ENCODE data around the gene SPEF1. TPM values are rescaled to one million over a fixed set of nuclear protein-coding genes. Genes with fewer than 3 reads are reported as not detected.

SPEF1 gene
- total RNA-seq, 1 experiment from 2014 or later, result 0.24 TPM

GRCh38 chr20:3755814-3756480, 25.3 kb downstream of the SPEF1 start:
- H2BK120ac ChIP-seq (ENCODE audit: low read depth, low read length, poor library complexity, severe bottlenecking), result no peak overlapping the region
- H4K20me1 ChIP-seq (ENCODE audit: control insufficient read depth, insufficient read depth, insufficient read length), result no peaks in the 10 kb centered on the region
- no peaks in the 10 kb centered on the region for H3K79me2 ChIP-seq (ENCODE audit: insufficient read depth, low read length)
- H3K27me3 ChIP-seq (ENCODE audit: insufficient read depth, low read length), result peaks cover 4% of the 10 kb centered on the region; the same call in 1 of the 2 replicates
- no peak overlapping the region for H3K18ac ChIP-seq (ENCODE audit: insufficient read length, low read depth, low read length)
- no peak overlapping the region for H2AK5ac ChIP-seq (ENCODE audit: insufficient read length, low read length)
- Mint-ChIP-seq H3K9me3 (no peaks in the 10 kb centered on the region), H3K36me3 (ENCODE audit: insufficient read depth in 1 of 3, low read depth in 3 of 3) (peaks cover 22 to 34% (median 24%) of the 10 kb centered on the region in 3 experiments; a peak in 6 of 7 replicates), H3K27ac (peak overlapping the region in 1 of 3 experiments; percentile 82; a peak in 1 of 7 replicates), H3K4me1 (peaks cover 7 to 15% of the 10 kb centered on the region in 2 experiments), H3K4me3 (no peak overlapping the region), H3K27me3 (ENCODE audit: low read depth) (peaks cover 12% of the 10 kb centered on the region)
- no peak overlapping the region for H3K4ac ChIP-seq (ENCODE audit: low read depth, low read length)
- H3K9me3 ChIP-seq (ENCODE audit: control insufficient read depth, low read depth, low read length), result no peaks in the 10 kb centered on the region
- H4K91ac ChIP-seq (ENCODE audit: insufficient read length, low read depth, low read length), result no peak overlapping the region
- no peak overlapping the region for H4K8ac ChIP-seq (replicated peaks; ENCODE audit: insufficient read length, low read depth, low read length)
- H2AFZ ChIP-seq (ENCODE audit: low read length), result no peak overlapping the region
- H3K23me2 ChIP-seq (ENCODE audit: insufficient read length, low read depth, low read length, poor library complexity, severe bottlenecking), result peaks cover 8% of the 10 kb centered on the region
- no peak overlapping the region for H3K56ac ChIP-seq (ENCODE audit: insufficient read length, low read depth, low read length)
- no peak for TF ChIP-seq CTCF (conservative IDR thresholded peaks at IDR 0.05)
- peaks cover 2% of the 10 kb centered on the region; the same call in 1 of the 2 replicates for H3K4me1 ChIP-seq (ENCODE audit: insufficient read depth, low read length)
- no peak overlapping the region for H2BK5ac ChIP-seq (ENCODE audit: insufficient read length, low read length)
- H3K4me2 ChIP-seq (ENCODE audit: insufficient read depth, insufficient read length, low read length), result no peak overlapping the region
- H3K14ac ChIP-seq (ENCODE audit: insufficient read depth, low read length), result no peak overlapping the region
- H3K79me1 ChIP-seq (ENCODE audit: insufficient read depth, low read depth, low read length, poor library complexity, severe bottlenecking), result peaks cover 3% of the 10 kb centered on the region
- no CpG with 5 or more reads among the region's 5 CpGs for WGBS (ENCODE audit: extremely low coverage, insufficient read length, low lambda C conversion rate)
- no peak overlapping the region for H2BK20ac ChIP-seq (ENCODE audit: low read depth, low read length, poor library complexity, severe bottlenecking)
- DNase-seq, result no peak
- no peak overlapping the region for H4K5ac ChIP-seq (ENCODE audit: insufficient read length, low read depth, low read length)
- H2BK12ac ChIP-seq (ENCODE audit: insufficient read length, low read depth, low read length), result no peak overlapping the region
- H2BK15ac ChIP-seq (ENCODE audit: low read depth, low read length), result no peak overlapping the region
- H3T11ph ChIP-seq (ENCODE audit: low read length), result no peak overlapping the region
- H3K27ac ChIP-seq (ENCODE audit: insufficient read length, low read depth, low read length), result no peak overlapping the region
- H3K23ac ChIP-seq (ENCODE audit: insufficient read length, low read depth, low read length), result no peak overlapping the region
- no peak overlapping the region for H3K9ac ChIP-seq (ENCODE audit: extremely low read depth, insufficient read length, low read length)

All from H9 (cell line).